Osteoblast (primary cell): Measurements from ENCODE around the gene UNC5C. TPM values are rescaled to one million over a fixed set of nuclear protein-coding genes. Genes with fewer than 3 reads are reported as not detected.
A peak's percentile ranks its signal among the peaks of the same experiment; 100 is the strongest.

Experiments
- DNase-seq: peaks from one replicate; pipeline ENCODE4 v3.0.0; 2011; ENCODE audit warnings: low spot score, mixed read lengths; ENCODE audit not compliant: insufficient read length; ENCODE audit errors: missing footprints
- H2AFZ ChIP-seq: 2 replicates; pipeline ENCODE4 v1.6.0; 2011; ENCODE audit warnings: mild to moderate bottlenecking, low read length
- H3K27ac ChIP-seq: 2 replicates; pipeline ENCODE4 v1.5.1; 2011; ENCODE audit warnings: mild to moderate bottlenecking, low read depth, low read length, moderate library complexity
- H3K27me3 ChIP-seq: 2 replicates; pipeline ENCODE4 v1.6.0; 2012; ENCODE audit warnings: mild to moderate bottlenecking, control low read depth, inconsistent platforms, low read length, moderate library complexity; ENCODE audit not compliant: insufficient read depth
- H3K36me3 ChIP-seq: 2 replicates; pipeline ENCODE4 v1.5.1; 2011; ENCODE audit warnings: mild to moderate bottlenecking, low read length, control low read depth, moderate library complexity; ENCODE audit not compliant: insufficient read depth
- H3K4me1 ChIP-seq: 2 replicates; pipeline ENCODE4 v1.5.1; 2011; ENCODE audit warnings: mild to moderate bottlenecking, low read length, control low read depth, moderate library complexity; ENCODE audit not compliant: insufficient read depth
- H3K4me2 ChIP-seq: 2 replicates; pipeline ENCODE4 v1.6.0; 2011; ENCODE audit warnings: mild to moderate bottlenecking, low read length; ENCODE audit not compliant: insufficient read depth
- H3K4me3 ChIP-seq: fragments of 200-600 bp; sonication (generic); 3 replicates; pipeline ENCODE4 v1.5.1; 2012; ENCODE audit warnings: mild to moderate bottlenecking, low read length, inconsistent platforms; ENCODE audit not compliant: insufficient read depth
- H3K79me2 ChIP-seq: 2 replicates; pipeline ENCODE4 v1.6.0; 2012; ENCODE audit warnings: mild to moderate bottlenecking, low read length, control low read depth, inconsistent platforms; ENCODE audit not compliant: insufficient read depth
- H3K9me3 ChIP-seq: 2 replicates; pipeline ENCODE4 v1.5.1; 2011; ENCODE audit warnings: low read depth, low read length, control low read depth
- H4K20me1 ChIP-seq: 2 replicates; pipeline ENCODE4 v1.6.0; 2012; ENCODE audit warnings: mild to moderate bottlenecking, low read length, control low read depth; ENCODE audit not compliant: insufficient read depth
- total RNA-seq: library from RNA; depleted of rRNA; stranded (reverse); fragments of >200 nt; gene quantifications from 2 replicates; pipeline ENCODE4 v1.2.3, GENCODE V29; 2012
- TF ChIP-seq, protein P1 (sequence below): IDR thresholded peaks from 2 replicates; pipeline ENCODE4 v1.5.1; 2011; ENCODE audit warnings: mild to moderate bottlenecking, low read depth, low read length, moderate library complexity; ENCODE audit errors: extremely low read depth

The UNC5C gene
- total RNA-seq, 1 donor, result 9.0 TPM

DNA sequence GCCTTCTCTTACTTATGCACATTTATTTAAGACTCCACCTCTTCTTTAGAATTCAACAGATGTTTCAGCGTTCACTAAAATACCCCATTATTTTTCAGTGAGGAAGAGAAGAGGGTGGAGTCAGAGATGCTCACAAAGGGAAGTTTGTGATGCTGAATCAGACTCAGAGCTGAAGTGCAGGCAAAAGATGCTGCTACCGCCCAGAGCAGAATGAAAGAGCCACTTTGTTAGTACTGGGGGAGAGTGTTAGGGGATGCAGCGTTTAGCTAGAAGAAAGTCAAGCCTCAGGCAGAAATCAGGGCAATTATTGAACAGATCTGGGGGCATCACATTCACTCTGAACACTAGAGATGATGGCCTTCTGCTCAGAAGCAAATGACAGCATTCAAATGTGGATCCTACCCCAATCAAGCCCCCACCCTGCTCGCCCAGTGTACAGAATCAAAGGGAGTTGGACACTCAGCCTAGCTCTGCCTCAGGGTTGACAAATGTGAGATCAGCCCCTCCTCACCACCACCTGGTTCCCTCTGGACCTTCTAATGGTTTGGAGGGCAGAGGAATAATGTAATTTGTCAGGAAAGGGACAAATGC is 138.3 kb downstream of the UNC5C start:
- Histone ChIP-seq H3K4me3 (no peak overlapping the region), H3K27me3 (no peaks in the 10 kb centered on the region), H4K20me1 (no peaks in the 10 kb centered on the region), H3K79me2 (no peaks in the 10 kb centered on the region), H2AFZ (no peak overlapping the region), H3K36me3 (no peaks in the 10 kb centered on the region), H3K9me3 (no peaks in the 10 kb centered on the region), H3K4me2 (no peak overlapping the region), H3K27ac (no peak overlapping the region), H3K4me1 (peaks cover 14% of the 10 kb centered on the region)
- TF ChIP-seq, protein P1, sequence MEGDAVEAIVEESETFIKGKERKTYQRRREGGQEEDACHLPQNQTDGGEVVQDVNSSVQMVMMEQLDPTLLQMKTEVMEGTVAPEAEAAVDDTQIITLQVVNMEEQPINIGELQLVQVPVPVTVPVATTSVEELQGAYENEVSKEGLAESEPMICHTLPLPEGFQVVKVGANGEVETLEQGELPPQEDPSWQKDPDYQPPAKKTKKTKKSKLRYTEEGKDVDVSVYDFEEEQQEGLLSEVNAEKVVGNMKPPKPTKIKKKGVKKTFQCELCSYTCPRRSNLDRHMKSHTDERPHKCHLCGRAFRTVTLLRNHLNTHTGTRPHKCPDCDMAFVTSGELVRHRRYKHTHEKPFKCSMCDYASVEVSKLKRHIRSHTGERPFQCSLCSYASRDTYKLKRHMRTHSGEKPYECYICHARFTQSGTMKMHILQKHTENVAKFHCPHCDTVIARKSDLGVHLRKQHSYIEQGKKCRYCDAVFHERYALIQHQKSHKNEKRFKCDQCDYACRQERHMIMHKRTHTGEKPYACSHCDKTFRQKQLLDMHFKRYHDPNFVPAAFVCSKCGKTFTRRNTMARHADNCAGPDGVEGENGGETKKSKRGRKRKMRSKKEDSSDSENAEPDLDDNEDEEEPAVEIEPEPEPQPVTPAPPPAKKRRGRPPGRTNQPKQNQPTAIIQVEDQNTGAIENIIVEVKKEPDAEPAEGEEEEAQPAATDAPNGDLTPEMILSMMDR, result no peak
- DNase-seq, result no peak

DNA sequence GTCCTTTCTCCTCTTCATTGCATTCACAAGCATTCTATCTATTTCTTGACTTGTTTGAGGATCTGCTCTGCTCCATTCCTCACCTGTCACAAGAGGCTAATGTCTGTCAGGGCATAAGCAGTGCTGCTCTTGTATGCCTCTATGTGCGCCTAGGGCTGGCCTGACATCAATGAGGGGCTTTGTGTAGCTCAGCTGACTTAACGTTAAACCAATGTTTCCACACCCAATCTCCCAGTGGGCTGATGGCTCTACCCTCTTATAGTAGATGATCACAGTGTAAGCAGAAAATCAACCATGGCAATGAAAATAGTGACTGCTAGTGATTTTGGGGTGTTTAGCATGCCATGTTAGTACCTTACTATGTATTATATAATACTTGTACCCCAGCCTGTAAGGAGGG is 139.0 kb downstream of the UNC5C start:
- H3K27me3 ChIP-seq, result no peaks in the 10 kb centered on the region
- H3K4me1 ChIP-seq, result peaks cover 9% of the 10 kb centered on the region
- no peaks in the 10 kb centered on the region for H3K79me2 ChIP-seq
- no peak overlapping the region for H3K4me2 ChIP-seq
- H3K36me3 ChIP-seq, result no peaks in the 10 kb centered on the region
- no peak overlapping the region for H3K4me3 ChIP-seq
- DNase-seq, result no peak
- no peak overlapping the region for H2AFZ ChIP-seq
- no peaks in the 10 kb centered on the region for H3K9me3 ChIP-seq
- TF ChIP-seq, protein P1, result no peak
- H3K27ac ChIP-seq, result no peak overlapping the region
- no peaks in the 10 kb centered on the region for H4K20me1 ChIP-seq

DNA sequence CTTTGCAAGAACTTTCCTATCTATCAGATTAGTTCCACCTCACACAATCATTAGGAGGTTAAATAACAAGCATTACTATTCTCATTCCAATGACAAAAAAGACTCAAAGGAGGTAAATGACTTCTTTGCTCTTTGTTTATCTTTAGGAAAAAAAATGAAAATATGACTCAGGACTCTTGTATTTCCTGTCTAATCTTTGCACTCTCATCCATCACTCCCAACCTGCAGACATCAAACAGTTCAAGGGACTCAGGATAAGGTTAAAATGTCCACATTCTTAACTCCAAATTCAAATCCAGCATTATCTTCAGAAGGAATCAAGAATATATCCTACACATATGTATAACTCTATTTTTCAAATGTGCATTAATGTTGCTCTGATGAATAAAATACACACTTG is 139.6 kb downstream of the UNC5C start:
- Histone ChIP-seq H3K4me2 (no peak overlapping the region), H4K20me1 (no peaks in the 10 kb centered on the region), H3K27me3 (no peaks in the 10 kb centered on the region), H3K4me1 (peaks cover 7% of the 10 kb centered on the region), H3K9me3 (no peaks in the 10 kb centered on the region), H3K4me3 (no peak overlapping the region), H3K36me3 (no peaks in the 10 kb centered on the region), H2AFZ (no peak overlapping the region), H3K79me2 (no peaks in the 10 kb centered on the region), H3K27ac (no peak overlapping the region)
- TF ChIP-seq, protein P1, result no peak
- DNase-seq, result peak; percentile 14

DNA sequence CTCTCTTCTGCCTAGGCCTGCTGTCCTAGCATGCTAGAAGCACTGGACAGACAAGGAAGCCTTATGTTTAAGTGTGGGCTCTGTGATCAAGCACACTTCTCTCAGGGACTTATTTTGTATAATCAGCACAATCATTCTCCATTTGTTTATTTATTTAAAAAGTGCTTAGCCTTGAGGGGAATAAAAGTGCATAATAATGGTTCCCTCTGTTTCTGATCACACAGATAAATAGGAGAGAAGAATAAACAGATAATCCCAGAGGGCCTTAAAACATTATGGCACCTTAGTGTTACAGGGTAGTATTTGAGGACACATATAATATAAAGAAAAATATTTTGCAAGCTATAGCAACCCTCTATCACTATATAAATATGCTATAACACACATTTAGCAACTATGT is 146.5 kb downstream of the UNC5C start:
- H3K27me3 ChIP-seq, result no peaks in the 10 kb centered on the region

More for the DNA sequence above, 146.5 kb downstream of the UNC5C start:
- Histone ChIP-seq H3K4me2 (no peak overlapping the region), H4K20me1 (no peaks in the 10 kb centered on the region), H3K9me3 (no peaks in the 10 kb centered on the region), H3K4me3 (no peak overlapping the region), H3K27ac (no peak overlapping the region), H3K79me2 (no peaks in the 10 kb centered on the region), H2AFZ (no peak overlapping the region), H3K4me1 (no peaks in the 10 kb centered on the region), H3K36me3 (no peaks in the 10 kb centered on the region)
- DNase-seq, result no peak
- TF ChIP-seq, protein P1, result no peak
